Measurements from ENCODE around the gene TMEM119.

TMEM119 gene

DNA sequence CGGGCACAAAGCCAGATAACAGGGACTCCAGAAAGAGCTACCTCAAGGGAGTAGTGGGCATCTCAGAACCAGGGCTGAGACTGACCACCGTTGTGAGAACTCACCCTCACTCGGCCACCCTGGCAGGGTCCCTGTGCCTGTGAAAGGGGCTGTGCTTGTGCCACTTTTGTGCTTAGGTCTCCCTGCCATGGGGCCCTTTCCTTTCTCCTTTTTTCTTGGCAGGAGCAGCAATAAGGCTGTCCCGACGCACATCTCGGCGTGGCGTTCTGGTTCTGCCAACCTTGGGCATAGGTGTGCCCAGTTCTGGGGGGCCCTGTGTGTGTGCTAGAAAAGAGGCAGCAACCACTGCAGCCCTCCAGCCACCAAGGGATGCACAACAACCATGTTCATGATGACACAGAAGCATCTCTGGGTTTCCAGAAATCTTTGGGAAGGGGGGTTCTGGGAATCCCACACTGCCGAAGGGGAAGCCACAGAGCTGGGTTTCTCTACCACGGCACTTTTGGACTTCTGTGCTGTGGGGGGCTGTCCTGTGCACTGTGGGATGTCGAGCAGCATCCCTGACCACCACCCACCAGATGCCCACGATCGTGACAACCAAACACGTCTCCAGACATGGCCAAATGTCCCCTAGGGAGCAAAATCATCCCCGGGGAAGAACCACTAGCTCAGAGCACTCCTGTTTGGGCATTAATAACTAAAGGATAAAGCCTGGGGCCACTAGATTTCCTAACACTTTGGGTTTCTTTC is 13.1 kb upstream of the TMEM119 start:
- no peak overlapping the region for H3K4me3 ChIP-seq (ENCODE audit: low read depth, low read length)
- no peak for DNase-seq (ENCODE audit: low read depth)
- in situ Hi-C loops (cut with HindIII; ENCODE audit: low sequenced_read_pairs), result no loop called here
- no peak for TF ChIP-seq CTCF (IDR thresholded peaks at IDR 0.05; ENCODE audit: low read depth, low read length, missing control alignments)

DNA sequence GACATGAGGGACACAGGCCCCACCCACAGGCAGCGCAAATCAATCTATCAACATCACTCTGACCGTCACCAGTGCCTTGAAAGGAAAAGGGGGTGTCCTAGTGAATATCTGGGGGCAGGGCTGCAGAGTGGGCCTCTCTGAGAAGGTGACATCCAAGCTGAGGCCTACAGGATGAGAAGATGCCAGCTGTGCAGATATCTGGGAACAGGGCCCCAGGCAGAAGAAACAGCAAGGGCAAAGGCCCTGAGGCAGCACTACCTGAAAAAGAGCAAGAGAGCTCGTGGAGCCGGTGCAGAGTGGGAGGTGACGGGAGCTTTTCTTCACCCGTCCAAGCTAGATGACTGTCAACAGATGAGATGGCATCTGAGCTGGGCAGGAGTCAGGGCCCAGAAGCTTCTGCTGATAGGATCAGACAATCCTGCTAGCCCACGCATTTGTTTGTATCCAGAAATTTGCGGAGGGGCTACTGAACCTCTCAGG is 12.5 kb upstream of the TMEM119 start:
- in situ Hi-C loops (cut with HindIII; ENCODE audit: low sequenced_read_pairs), result no loop called here
- TF ChIP-seq CTCF (IDR thresholded peaks at IDR 0.05; ENCODE audit: low read depth, low read length, missing control alignments), result no peak
- DNase-seq (ENCODE audit: low read depth), result no peak
- no peak overlapping the region for H3K4me3 ChIP-seq (ENCODE audit: low read depth, low read length)

DNA sequence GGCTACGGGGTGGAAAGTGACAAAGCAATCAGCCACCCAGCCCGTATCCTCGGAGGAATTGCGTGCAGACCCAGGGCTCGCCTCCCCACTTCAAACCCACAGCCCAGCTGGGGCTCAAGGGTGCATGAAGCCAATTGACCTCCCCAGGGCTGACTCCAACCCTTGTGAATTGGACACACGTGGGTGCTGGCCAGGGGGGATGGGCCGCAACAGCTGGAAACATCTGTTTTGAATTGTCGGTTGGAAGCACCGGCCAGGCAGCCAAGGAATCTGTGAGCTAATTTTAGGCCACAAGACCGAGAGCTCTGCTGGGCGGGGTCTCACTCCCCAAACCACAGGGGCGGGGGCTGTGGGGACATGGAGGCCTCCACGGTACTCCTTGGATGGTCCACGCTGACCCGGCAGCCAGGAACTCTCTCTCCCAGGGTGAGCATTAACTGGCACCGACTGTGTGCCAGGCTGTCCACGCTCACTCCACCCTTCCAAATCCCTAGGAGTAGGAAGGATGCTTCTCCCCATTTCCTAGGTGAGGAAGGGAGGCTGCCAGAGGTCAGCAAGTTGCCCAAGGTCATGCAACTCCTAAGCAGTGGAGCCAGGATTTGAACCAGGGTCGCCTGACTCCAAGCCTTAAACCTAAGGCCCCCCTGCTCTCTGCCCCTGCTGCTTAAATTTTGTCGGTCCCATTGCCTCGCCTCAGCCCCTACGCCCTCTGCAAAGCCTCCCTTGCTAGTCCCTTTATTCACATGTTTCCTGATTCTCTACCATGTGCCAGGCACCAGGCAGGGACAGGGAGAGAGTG is 11.9 kb upstream of the TMEM119 start:
- DNase-seq (ENCODE audit: low read depth), result peak; percentile 62
- no peak for TF ChIP-seq CTCF (IDR thresholded peaks at IDR 0.05; ENCODE audit: low read depth, low read length, missing control alignments)
- in situ Hi-C loops (cut with HindIII; ENCODE audit: low sequenced_read_pairs), result no loop called here
- H3K4me3 ChIP-seq (ENCODE audit: low read depth, low read length), result no peak overlapping the region

DNA sequence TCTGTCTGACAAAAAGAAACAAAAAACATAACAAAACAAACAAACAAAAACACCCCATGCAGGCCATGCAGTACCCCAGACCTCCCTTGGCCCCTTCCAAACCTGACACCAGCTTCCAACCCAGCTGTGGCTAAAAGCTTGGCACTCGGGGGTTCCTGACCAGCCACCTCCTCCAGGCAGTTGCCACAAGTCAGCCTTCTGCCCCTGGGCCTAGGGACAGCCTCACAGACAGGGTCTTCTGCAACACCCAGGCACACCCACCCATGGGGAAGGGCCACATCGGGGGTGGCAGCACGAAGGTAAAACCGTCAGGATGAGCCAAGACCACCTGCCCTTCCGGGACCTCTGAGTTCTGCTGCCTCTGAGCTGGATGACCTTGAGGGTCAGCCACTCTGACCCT is 10.7 kb upstream of the TMEM119 start:
- in situ Hi-C loops (cut with HindIII; ENCODE audit: low sequenced_read_pairs), result no loop called here
- no peak for DNase-seq (ENCODE audit: low read depth)
- TF ChIP-seq CTCF (IDR thresholded peaks at IDR 0.05; ENCODE audit: low read depth, low read length, missing control alignments), result no peak

GRCh38 chr12:108607981-108608600 is 10.2 kb upstream of the TMEM119 start:
- in situ Hi-C loops (cut with HindIII; ENCODE audit: low sequenced_read_pairs), result no loop called here

More for the DNA sequence above, 10.7 kb upstream of the TMEM119 start:
- H3K4me3 ChIP-seq (ENCODE audit: low read depth, low read length), result no peak overlapping the region

More at GRCh38 chr12:108607981-108608600, 10.2 kb upstream of the TMEM119 start:
- TF ChIP-seq CTCF (IDR thresholded peaks at IDR 0.05; ENCODE audit: low read depth, low read length, missing control alignments), result no peak
- H3K4me3 ChIP-seq (ENCODE audit: low read depth, low read length), result no peak overlapping the region
- no peak for DNase-seq (ENCODE audit: low read depth)
